Measurements from ENCODE around the gene DNAJC13. TPM values are rescaled to one million over a fixed set of nuclear protein-coding genes. Genes with fewer than 3 reads are reported as not detected.

Gene DNAJC13
- total RNA-seq, 1 experiment from 2014 or later, result 18.1 TPM

GRCh38 chr3:132509506-132509905 is 92.2 kb downstream of the DNAJC13 start:
- no peak overlapping the region for H4K5ac ChIP-seq (ENCODE audit: insufficient read length, low read depth, low read length)
- no peak overlapping the region for H3T11ph ChIP-seq (ENCODE audit: low read length)
- H3K4ac ChIP-seq (ENCODE audit: low read depth, low read length), result no peak overlapping the region
- H3K14ac ChIP-seq (ENCODE audit: insufficient read depth, low read length), result no peak overlapping the region
- H3K27ac Mint-ChIP-seq, result peak overlapping the region in 1 of 3 experiments; percentile 21; a peak in 1 of 7 replicates
- H3K4me2 ChIP-seq (ENCODE audit: insufficient read depth, insufficient read length, low read length), result no peak overlapping the region
- H2AFZ ChIP-seq (ENCODE audit: low read length), result no peak overlapping the region
- H3K36me3 Mint-ChIP-seq (ENCODE audit: insufficient read depth in 1 of 3, low read depth in 3 of 3), result peaks cover 5 to 52% (median 40%) of the 10 kb centered on the region in 3 experiments; a peak in 5 of 7 replicates
- no peak overlapping the region for H3K27ac ChIP-seq (ENCODE audit: insufficient read length, low read depth, low read length)
- no peak overlapping the region for H3K23ac ChIP-seq (ENCODE audit: insufficient read length, low read depth, low read length)
- H3K56ac ChIP-seq (ENCODE audit: insufficient read length, low read depth, low read length), result no peak overlapping the region
- TF ChIP-seq CTCF (conservative IDR thresholded peaks at IDR 0.05), result no peak
- no peaks in the 10 kb centered on the region for H3K27me3 Mint-ChIP-seq (ENCODE audit: low read depth)
- no peaks in the 10 kb centered on the region for H3K4me1 Mint-ChIP-seq
- H3K27me3 ChIP-seq (ENCODE audit: insufficient read depth, low read length), result no peaks in the 10 kb centered on the region
- no peak overlapping the region for H4K91ac ChIP-seq (ENCODE audit: insufficient read length, low read depth, low read length)
- H3K9me3 Mint-ChIP-seq, result no peaks in the 10 kb centered on the region
- H2BK15ac ChIP-seq (ENCODE audit: low read depth, low read length), result no peak overlapping the region
- no peak overlapping the region for H2BK20ac ChIP-seq (ENCODE audit: low read depth, low read length, poor library complexity, severe bottlenecking)
- no peaks in the 10 kb centered on the region for H4K20me1 ChIP-seq (ENCODE audit: control insufficient read depth, insufficient read depth, insufficient read length)
- H3K4me3 Mint-ChIP-seq, result no peak overlapping the region
- no peak overlapping the region for H3K9ac ChIP-seq (ENCODE audit: extremely low read depth, insufficient read length, low read length)
- H4K8ac ChIP-seq (replicated peaks; ENCODE audit: insufficient read length, low read depth, low read length), result no peak overlapping the region
- no peaks in the 10 kb centered on the region for H3K23me2 ChIP-seq (ENCODE audit: insufficient read length, low read depth, low read length, poor library complexity, severe bottlenecking)
- no peak overlapping the region for H2BK120ac ChIP-seq (ENCODE audit: low read depth, low read length, poor library complexity, severe bottlenecking)
- no peak overlapping the region for H2AK5ac ChIP-seq (ENCODE audit: insufficient read length, low read length)
- no peaks in the 10 kb centered on the region for H3K9me3 ChIP-seq (ENCODE audit: control insufficient read depth, low read depth, low read length)
- H3K79me1 ChIP-seq (ENCODE audit: insufficient read depth, low read depth, low read length, poor library complexity, severe bottlenecking), result no peaks in the 10 kb centered on the region
- H3K79me2 ChIP-seq (ENCODE audit: insufficient read depth, low read length), result no peaks in the 10 kb centered on the region
- WGBS (ENCODE audit: extremely low coverage, insufficient read length, low lambda C conversion rate), result no CpG with 5 or more reads among the region's 1 CpG
- H3K18ac ChIP-seq (ENCODE audit: insufficient read length, low read depth, low read length), result no peak overlapping the region
- no peaks in the 10 kb centered on the region for H3K4me1 ChIP-seq (ENCODE audit: insufficient read depth, low read length)
- no peak overlapping the region for H2BK5ac ChIP-seq (ENCODE audit: insufficient read length, low read length)
- DNase-seq, result no peak
- H2BK12ac ChIP-seq (ENCODE audit: insufficient read length, low read depth, low read length), result no peak overlapping the region
